T-helper 2 cell treated with Interferon-gamma antibody and Interleukin-4, amounts not matched to agents 5 μg/mL and 100 μg/mL, for 36 hours (primary cell): ENCODE data around the gene ZNF554.

Experiments
- DNase-seq: peaks from one replicate; pipeline ENCODE4 v3.0.0; 2021; ENCODE audit warnings: low spot score
- H3K27ac Mint-ChIP-seq: one replicate; pipeline ENCODE4 v1.8.0; 2021; ENCODE audit warnings: mild to moderate bottlenecking, mixed read lengths
- H3K27me3 Mint-ChIP-seq: one replicate; pipeline ENCODE4 v1.8.0; 2021; ENCODE audit warnings: low read depth, mixed read lengths
- H3K36me3 Mint-ChIP-seq: one replicate; pipeline ENCODE4 v1.8.0; 2021; ENCODE audit warnings: low read depth, mixed read lengths
- H3K4me1 Mint-ChIP-seq: one replicate; pipeline ENCODE4 v1.8.0; 2021; ENCODE audit warnings: low read depth, mixed read lengths
- H3K4me3 Mint-ChIP-seq: one replicate; pipeline ENCODE4 v1.8.0; 2022; ENCODE audit warnings: mild to moderate bottlenecking, moderate library complexity, mixed read lengths
- H3K9me3 Mint-ChIP-seq: one replicate; pipeline ENCODE4 v1.8.0; 2021; ENCODE audit warnings: mixed read lengths

Gene ZNF554

DNA sequence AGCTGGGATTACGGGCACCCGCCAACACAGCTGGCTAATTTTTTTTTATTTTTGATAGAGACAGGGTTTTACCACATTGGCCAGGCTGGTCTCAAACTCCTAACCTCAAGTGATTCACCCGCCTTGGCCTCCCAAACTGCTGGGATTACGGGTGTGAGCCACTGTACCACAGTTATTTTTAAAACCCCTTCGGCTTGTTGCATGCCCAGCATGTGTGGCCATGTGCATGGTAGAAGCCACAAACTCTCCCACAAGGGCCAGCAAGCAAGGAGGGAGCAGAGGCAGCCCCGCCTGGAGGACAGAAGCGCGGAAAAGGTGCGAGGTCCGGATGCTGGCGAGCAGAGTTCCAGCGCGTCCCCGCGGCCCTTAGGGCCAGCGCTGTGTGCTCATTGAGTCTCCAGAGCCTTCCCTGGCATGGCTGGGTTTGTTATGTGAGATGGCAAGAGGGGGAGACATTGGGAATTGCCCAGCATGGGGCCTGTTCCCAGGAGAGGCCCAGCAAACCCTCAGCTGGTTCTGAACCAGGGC is 21.4 kb upstream of the ZNF554 start:
- H3K9me3 Mint-ChIP-seq, result no peaks in the 10 kb centered on the region
- no peak for DNase-seq
- no peak overlapping the region for H3K27ac Mint-ChIP-seq
- H3K36me3 Mint-ChIP-seq, result peaks cover 23% of the 10 kb centered on the region
- H3K4me3 Mint-ChIP-seq, result no peak overlapping the region
- H3K4me1 Mint-ChIP-seq, result no peaks in the 10 kb centered on the region
- no peaks in the 10 kb centered on the region for H3K27me3 Mint-ChIP-seq

- no peaks in the 10 kb centered on the region for H3K4me1 Mint-ChIP-seq
These were observed 20.9 kb upstream of the ZNF554 start for GRCh38 chr19:2798733-2799132.

DNA sequence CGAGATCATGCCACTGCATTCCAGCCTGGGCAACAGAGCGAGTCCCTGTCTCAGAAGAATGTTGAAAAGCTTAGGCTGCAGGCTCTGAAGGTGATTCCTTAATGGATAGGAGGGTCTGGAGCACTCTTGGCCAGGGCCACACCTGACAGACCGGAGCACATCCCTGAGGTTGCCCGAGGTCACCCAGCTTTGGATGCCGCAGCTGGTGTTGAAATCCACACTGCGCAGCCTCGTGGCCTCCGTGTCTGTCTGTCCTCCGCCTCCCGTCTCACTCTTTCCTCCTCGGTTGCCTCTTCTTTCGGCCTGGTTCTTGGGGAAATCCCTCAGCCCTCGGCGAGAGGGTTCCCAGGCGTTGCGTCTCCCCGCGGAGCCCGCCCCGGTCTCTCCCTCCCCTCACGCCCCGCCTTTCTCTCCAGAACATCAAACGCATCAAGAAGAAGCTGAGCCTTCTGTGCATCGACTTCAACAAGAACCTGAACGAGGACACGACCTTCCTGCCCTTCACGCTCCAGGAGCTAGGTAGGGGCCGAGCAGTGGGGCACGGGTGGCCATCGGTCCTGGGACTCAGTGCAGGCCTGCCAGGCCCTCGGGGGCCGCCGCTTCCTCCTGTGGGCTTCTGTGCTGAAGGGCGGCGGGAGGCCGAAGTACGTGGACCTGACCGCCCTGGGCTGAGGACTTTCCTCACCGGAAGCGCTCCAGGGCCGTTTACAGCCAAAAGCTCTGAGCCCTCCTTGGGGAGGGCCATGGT is 20.2 kb upstream of the ZNF554 start:
- H3K27me3 Mint-ChIP-seq, result no peaks in the 10 kb centered on the region
- no peak overlapping the region for H3K4me3 Mint-ChIP-seq
- H3K9me3 Mint-ChIP-seq, result no peaks in the 10 kb centered on the region
- H3K4me1 Mint-ChIP-seq, result no peaks in the 10 kb centered on the region
- no peak overlapping the region for H3K27ac Mint-ChIP-seq
- DNase-seq, result no peak
- peaks cover 19% of the 10 kb centered on the region for H3K36me3 Mint-ChIP-seq

More at GRCh38 chr19:2798733-2799132, 20.9 kb upstream of the ZNF554 start:
- Mint-ChIP-seq H3K36me3 (peaks cover 20% of the 10 kb centered on the region), H3K27ac (no peak overlapping the region), H3K27me3 (no peaks in the 10 kb centered on the region), H3K9me3 (no peaks in the 10 kb centered on the region), H3K4me3 (no peak overlapping the region)
- DNase-seq, result no peak

DNA sequence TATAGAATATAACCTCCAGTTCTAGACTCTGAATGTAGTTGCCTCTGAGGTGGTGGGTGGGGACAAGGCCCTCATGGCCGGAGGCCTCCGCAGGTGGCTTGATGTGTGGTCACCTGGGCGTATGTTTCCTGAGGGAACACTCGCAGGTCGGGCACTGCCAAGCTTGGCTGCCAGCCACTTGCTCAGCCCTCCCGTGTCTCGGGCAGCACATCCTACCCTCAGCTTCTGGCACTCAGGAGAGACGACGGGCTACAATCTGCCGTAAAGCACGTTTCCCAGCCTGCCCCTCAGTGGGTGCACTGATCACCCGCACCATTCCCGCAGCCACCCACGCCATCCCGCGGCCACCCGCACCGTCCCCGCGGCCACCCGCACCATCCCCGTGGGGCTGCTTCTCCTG is 19.2 kb upstream of the ZNF554 start:
- Mint-ChIP-seq H3K4me1 (no peaks in the 10 kb centered on the region), H3K9me3 (no peaks in the 10 kb centered on the region), H3K27ac (no peak overlapping the region), H3K27me3 (no peaks in the 10 kb centered on the region), H3K36me3 (peaks cover 17% of the 10 kb centered on the region), H3K4me3 (no peak overlapping the region)
- no peak for DNase-seq

GRCh38 chr19:2802826-2803225 is 16.8 kb upstream of the ZNF554 start:
- no peaks in the 10 kb centered on the region for H3K9me3 Mint-ChIP-seq
- H3K27ac Mint-ChIP-seq, result no peak overlapping the region
- DNase-seq, result no peak
- H3K27me3 Mint-ChIP-seq, result no peaks in the 10 kb centered on the region
- H3K36me3 Mint-ChIP-seq, result peaks cover 14% of the 10 kb centered on the region
- no peaks in the 10 kb centered on the region for H3K4me1 Mint-ChIP-seq
- no peak overlapping the region for H3K4me3 Mint-ChIP-seq

- no peak overlapping the region for H3K27ac Mint-ChIP-seq
- no peaks in the 10 kb centered on the region for H3K9me3 Mint-ChIP-seq
- H3K36me3 Mint-ChIP-seq, result peaks cover 14% of the 10 kb centered on the region
- H3K4me3 Mint-ChIP-seq, result no peak overlapping the region
- no peaks in the 10 kb centered on the region for H3K27me3 Mint-ChIP-seq
- DNase-seq, result no peak
- no peaks in the 10 kb centered on the region for H3K4me1 Mint-ChIP-seq
These were observed 16.0 kb upstream of the ZNF554 start for GRCh38 chr19:2803486-2804155.

GRCh38 chr19:2804156-2805004 is 15.3 kb upstream of the ZNF554 start:
- Mint-ChIP-seq H3K27me3 (no peaks in the 10 kb centered on the region), H3K27ac (no peak overlapping the region), H3K36me3 (peaks cover 17% of the 10 kb centered on the region), H3K4me1 (no peaks in the 10 kb centered on the region), H3K4me3 (no peak overlapping the region), H3K9me3 (no peaks in the 10 kb centered on the region)
- DNase-seq, result no peak

- Mint-ChIP-seq H3K36me3 (peaks cover 19% of the 10 kb centered on the region), H3K4me3 (no peak overlapping the region), H3K27ac (no peak overlapping the region)
These were observed 14.3 kb upstream of the ZNF554 start for GRCh38 chr19:2805261-2805900.

GRCh38 chr19:2805991-2806649 is 13.5 kb upstream of the ZNF554 start:
- no peaks in the 10 kb centered on the region for H3K4me1 Mint-ChIP-seq
- H3K4me3 Mint-ChIP-seq, result no peak overlapping the region
- no peak for DNase-seq
- peaks cover 15% of the 10 kb centered on the region for H3K36me3 Mint-ChIP-seq
- no peaks in the 10 kb centered on the region for H3K9me3 Mint-ChIP-seq
- H3K27me3 Mint-ChIP-seq, result no peaks in the 10 kb centered on the region
- H3K27ac Mint-ChIP-seq, result no peak overlapping the region

More at GRCh38 chr19:2805261-2805900, 14.3 kb upstream of the ZNF554 start:
- H3K9me3 Mint-ChIP-seq, result no peaks in the 10 kb centered on the region
- no peaks in the 10 kb centered on the region for H3K27me3 Mint-ChIP-seq
- H3K4me1 Mint-ChIP-seq, result no peaks in the 10 kb centered on the region
- no peak for DNase-seq

GRCh38 chr19:2806736-2807378 is 12.8 kb upstream of the ZNF554 start:
- Mint-ChIP-seq H3K27ac (no peak overlapping the region), H3K9me3 (no peaks in the 10 kb centered on the region), H3K27me3 (no peaks in the 10 kb centered on the region), H3K4me1 (no peaks in the 10 kb centered on the region), H3K36me3 (peaks cover 13% of the 10 kb centered on the region), H3K4me3 (no peak overlapping the region)
- DNase-seq, result no peak

DNA sequence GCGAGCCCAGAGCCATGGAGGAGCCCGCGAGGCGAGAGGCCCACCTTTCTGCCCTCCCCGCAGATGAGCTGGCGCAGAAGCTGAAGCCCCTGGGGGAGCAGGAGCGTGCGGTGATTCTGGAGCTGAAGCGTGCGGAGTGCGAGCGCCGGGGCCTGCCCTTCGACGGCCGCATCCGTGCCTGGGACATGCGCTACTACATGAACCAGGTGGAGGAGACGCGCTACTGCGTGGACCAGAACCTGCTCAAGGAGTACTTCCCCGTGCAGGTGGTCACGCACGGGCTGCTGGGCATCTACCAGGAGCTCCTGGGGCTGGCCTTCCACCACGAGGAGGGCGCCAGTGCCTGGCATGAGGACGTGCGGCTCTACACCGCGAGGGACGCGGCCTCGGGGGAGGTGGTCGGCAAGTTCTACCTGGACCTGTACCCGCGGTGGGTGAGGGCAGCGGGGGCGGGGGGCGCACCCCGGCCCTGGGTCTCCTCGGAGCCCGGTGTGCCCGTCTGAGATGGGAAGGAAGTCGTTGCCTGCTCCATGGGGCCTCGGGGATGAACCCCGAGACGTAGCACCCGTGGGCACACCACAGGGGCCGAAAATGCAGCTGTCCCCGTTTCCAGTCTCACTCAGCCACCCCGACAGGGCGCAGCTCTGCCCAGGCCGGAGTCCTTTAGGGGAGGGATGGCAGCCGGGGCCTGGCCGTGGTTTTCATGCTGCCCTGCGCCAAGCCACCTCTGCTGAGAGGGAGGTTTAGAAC is 12.1 kb upstream of the ZNF554 start:
- Mint-ChIP-seq H3K27ac (no peak overlapping the region), H3K36me3 (peaks cover 11% of the 10 kb centered on the region), H3K27me3 (no peaks in the 10 kb centered on the region), H3K4me3 (no peak overlapping the region), H3K4me1 (no peaks in the 10 kb centered on the region), H3K9me3 (no peaks in the 10 kb centered on the region)
- DNase-seq, result no peak

DNA sequence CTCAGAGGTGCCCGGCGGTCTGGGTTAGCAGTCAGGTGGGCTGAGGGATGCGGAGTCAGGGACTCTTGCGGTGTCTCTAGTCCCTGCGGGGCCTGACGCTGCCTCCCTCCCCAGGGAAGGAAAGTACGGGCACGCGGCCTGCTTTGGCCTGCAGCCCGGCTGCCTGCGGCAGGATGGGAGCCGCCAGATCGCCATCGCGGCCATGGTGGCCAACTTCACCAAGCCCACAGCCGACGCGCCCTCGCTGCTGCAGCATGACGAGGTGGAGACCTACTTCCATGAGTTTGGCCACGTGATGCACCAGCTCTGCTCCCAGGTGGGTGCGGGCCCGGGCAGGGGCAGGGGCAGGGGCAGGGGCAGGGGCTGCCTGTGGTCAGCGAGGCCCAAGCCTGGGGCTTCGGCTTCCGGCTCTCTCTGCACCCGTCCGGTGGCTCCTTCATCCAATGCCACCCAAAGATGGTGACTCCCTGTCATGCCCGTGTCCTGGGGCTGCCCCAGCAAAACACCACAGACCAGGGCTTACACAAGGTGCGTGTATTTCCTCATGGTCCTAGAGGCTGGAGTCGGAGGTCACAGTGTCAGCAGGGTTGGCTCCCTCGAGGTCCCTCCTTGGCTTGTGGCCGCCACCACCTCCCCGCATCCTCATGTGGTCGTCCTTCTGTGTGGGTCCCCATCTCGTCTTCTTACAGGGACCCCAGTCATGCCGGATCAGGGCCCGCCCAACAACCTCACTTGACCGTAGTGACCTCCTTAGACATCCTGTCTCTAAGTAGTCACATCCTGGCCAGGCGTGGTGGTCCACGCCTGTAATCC is 11.3 kb upstream of the ZNF554 start:
- no peak overlapping the region for H3K27ac Mint-ChIP-seq
- peaks cover 8% of the 10 kb centered on the region for H3K36me3 Mint-ChIP-seq
- DNase-seq, result no peak
- no peaks in the 10 kb centered on the region for H3K4me1 Mint-ChIP-seq
- no peak overlapping the region for H3K4me3 Mint-ChIP-seq
- H3K27me3 Mint-ChIP-seq, result no peaks in the 10 kb centered on the region
- H3K9me3 Mint-ChIP-seq, result no peaks in the 10 kb centered on the region
